Neural progenitor cell (in vitro differentiated cells): ENCODE measurements around the gene CALU. TPM values are rescaled to one million over a fixed set of nuclear protein-coding genes. Genes with fewer than 3 reads are reported as not detected.

Experiments used
- DNase-seq: peaks from one replicate; pipeline ENCODE4 v3.0.0-alpha.2; 2016; ENCODE audit warnings: low spot score
- H2AFZ ChIP-seq: fragments of 200-600 bp; sonication (generic); replicated peaks from 2 replicates; pipeline ENCODE4 v1.6.1; 2016; ENCODE audit warnings: antibody characterized with exemption
- H3F3A ChIP-seq: fragments of 200-600 bp; sonication (generic); 2 replicates; pipeline ENCODE4 v1.6.1; 2016; ENCODE audit warnings: antibody characterized with exemption, low read depth
- H3K27ac ChIP-seq: fragments of 200-600 bp; sonication (generic); 2 replicates; pipeline ENCODE4 v1.5.1; 2016; ENCODE audit warnings: mild to moderate bottlenecking
- H3K27me3 ChIP-seq: fragments of 200-600 bp; sonication (generic); 2 replicates; pipeline ENCODE4 v1.6.1; 2016; ENCODE audit warnings: mild to moderate bottlenecking, moderate library complexity
- H3K36me3 ChIP-seq: fragments of 200-600 bp; sonication (generic); 2 replicates; pipeline ENCODE4 v1.5.1; 2016
- H3K4me1 ChIP-seq: fragments of 200-600 bp; sonication (generic); 2 replicates; pipeline ENCODE4 v1.6.1; 2016; ENCODE audit warnings: mixed run types
- H3K4me2 ChIP-seq: fragments of 200-600 bp; sonication (generic); 2 replicates; pipeline ENCODE4 v1.6.1; 2016
- H3K4me3 ChIP-seq: fragments of 200-600 bp; sonication (generic); 2 replicates; pipeline ENCODE4 v1.5.1; 2016
- H3K79me2 ChIP-seq: fragments of 200-600 bp; sonication (generic); 2 replicates; pipeline ENCODE4 v1.6.1; 2016; ENCODE audit warnings: low read depth
- H3K9ac ChIP-seq: fragments of 200-600 bp; sonication (generic); 2 replicates; pipeline ENCODE4 v1.6.1; 2016
- H3K9me3 ChIP-seq: fragments of 200-600 bp; sonication (generic); 2 replicates; pipeline ENCODE4 v1.5.1; 2016; ENCODE audit warnings: low read depth
- H4K20me1 ChIP-seq: fragments of 200-600 bp; sonication (generic); 2 replicates; pipeline ENCODE4 v1.6.1; 2016; ENCODE audit warnings: low read depth
- H3K27ac Mint-ChIP-seq: 3 replicates; pipeline ENCODE4 v1.8.0; 2021; ENCODE audit warnings: mixed read lengths
- H3K27me3 Mint-ChIP-seq: 2 replicates; pipeline ENCODE4 v1.8.0; 2022; ENCODE audit warnings: low read depth, mild to moderate bottlenecking, inconsistent platforms, moderate library complexity, mixed read lengths; ENCODE audit not compliant: insufficient read depth
- H3K36me3 Mint-ChIP-seq: 3 replicates; pipeline ENCODE4 v1.8.0; 2021; ENCODE audit warnings: mixed read lengths
- H3K4me1 Mint-ChIP-seq: 3 replicates; pipeline ENCODE4 v1.8.0; 2021; ENCODE audit warnings: mixed read lengths
- H3K4me3 Mint-ChIP-seq: 3 replicates; pipeline ENCODE4 v1.8.0; 2021; ENCODE audit warnings: mild to moderate bottlenecking, moderate library complexity, mixed read lengths
- H3K9me3 Mint-ChIP-seq: 3 replicates; pipeline ENCODE4 v1.8.0; 2020; ENCODE audit warnings: mixed read lengths
- EZH2 ChIP-seq: fragments of 200-600 bp; sonication (generic); IDR thresholded peaks from 2 replicates; pipeline ENCODE4 v1.6.1; 2017; ENCODE audit warnings: antibody characterized with exemption, mild to moderate bottlenecking, moderate library complexity
- EZH2phosphoT487 ChIP-seq: fragments of 200-600 bp; sonication (generic); IDR thresholded peaks from 2 replicates; pipeline ENCODE4 v1.6.1; 2017; ENCODE audit warnings: antibody characterized with exemption
- total RNA-seq: library from RNA; depleted of rRNA; stranded (reverse); fragments of >200 nt; gene quantifications from 2 replicates; pipeline ENCODE4 v1.2.3, GENCODE V29; 2015; ENCODE audit warnings: low replicate concordance
- TF ChIP-seq, protein P1 (sequence below): fragments of 200-600 bp; sonication (generic); IDR thresholded peaks from 2 replicates; pipeline ENCODE4 v1.5.1; 2017; ENCODE audit warnings: antibody characterized with exemption, mild to moderate bottlenecking

The CALU gene
- total RNA-seq, 1 donor from 2014 or later = 234 TPM

DNA sequence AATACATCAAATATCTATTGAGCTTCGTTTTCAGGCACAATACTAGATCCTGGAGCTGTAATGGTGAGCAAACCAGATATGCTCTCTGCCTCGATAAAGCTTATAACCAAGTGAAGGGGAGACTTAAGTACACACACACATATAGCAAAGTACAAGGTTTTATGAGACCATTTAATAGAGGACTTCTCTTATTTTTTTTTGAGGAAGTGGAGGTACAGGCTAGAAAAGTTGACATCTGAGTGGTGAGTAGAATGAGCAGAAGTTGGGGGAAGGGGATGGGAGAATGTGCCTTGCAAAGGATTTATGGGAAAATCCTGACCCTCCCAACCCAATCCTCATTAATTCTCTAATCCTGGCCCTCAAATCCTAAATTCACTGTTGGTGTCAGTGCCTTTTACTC is 60.3 kb downstream of the CALU start:
- Histone ChIP-seq H3K36me3 (peaks cover 22% of the 10 kb centered on the region), H3K4me3 (no peak overlapping the region), H3K9ac (no peak overlapping the region), H3K9me3 (no peaks in the 10 kb centered on the region), H3K79me2 (no peaks in the 10 kb centered on the region), H3K27me3 (no peaks in the 10 kb centered on the region), H3K4me2 (no peak overlapping the region), H3K4me1 (peaks cover 25% of the 10 kb centered on the region), H3K27ac (no peak overlapping the region), H4K20me1 (peaks cover 11% of the 10 kb centered on the region), H2AFZ (no peak overlapping the region), H3F3A (peaks cover 31% of the 10 kb centered on the region)
- Mint-ChIP-seq H3K4me1 (peaks cover 2% of the 10 kb centered on the region), H3K27me3 (no peaks in the 10 kb centered on the region), H3K9me3 (no peaks in the 10 kb centered on the region), H3K27ac (no peak overlapping the region), H3K4me3 (no peak overlapping the region), H3K36me3 (peaks cover 31% of the 10 kb centered on the region)
- TF ChIP-seq, protein P1, sequence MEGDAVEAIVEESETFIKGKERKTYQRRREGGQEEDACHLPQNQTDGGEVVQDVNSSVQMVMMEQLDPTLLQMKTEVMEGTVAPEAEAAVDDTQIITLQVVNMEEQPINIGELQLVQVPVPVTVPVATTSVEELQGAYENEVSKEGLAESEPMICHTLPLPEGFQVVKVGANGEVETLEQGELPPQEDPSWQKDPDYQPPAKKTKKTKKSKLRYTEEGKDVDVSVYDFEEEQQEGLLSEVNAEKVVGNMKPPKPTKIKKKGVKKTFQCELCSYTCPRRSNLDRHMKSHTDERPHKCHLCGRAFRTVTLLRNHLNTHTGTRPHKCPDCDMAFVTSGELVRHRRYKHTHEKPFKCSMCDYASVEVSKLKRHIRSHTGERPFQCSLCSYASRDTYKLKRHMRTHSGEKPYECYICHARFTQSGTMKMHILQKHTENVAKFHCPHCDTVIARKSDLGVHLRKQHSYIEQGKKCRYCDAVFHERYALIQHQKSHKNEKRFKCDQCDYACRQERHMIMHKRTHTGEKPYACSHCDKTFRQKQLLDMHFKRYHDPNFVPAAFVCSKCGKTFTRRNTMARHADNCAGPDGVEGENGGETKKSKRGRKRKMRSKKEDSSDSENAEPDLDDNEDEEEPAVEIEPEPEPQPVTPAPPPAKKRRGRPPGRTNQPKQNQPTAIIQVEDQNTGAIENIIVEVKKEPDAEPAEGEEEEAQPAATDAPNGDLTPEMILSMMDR = no peak
- TF ChIP-seq EZH2 (no peak), EZH2phosphoT487 (no peak)
- no peak for DNase-seq

DNA sequence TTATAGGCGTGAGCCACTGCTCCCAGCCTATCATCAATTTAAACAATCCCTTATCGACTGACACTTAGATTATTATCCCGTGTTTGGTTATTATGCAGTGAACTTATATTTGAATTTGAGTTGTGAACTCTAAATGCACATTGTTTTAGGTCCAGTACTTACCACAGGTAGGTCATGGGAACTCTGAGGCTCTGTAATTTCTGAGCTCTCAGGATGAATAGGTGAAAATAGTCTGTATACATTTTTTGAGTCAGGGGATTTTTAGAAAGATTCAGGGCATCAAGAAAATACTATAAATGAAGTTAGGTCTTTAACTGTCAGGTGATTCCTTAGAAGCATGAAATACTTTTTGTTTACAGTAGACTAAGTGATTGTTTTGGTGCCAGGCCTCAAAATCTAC is 61.4 kb downstream of the CALU start:
- H3K79me2 ChIP-seq = no peaks in the 10 kb centered on the region
- Mint-ChIP-seq H3K27me3 (peaks cover 2% of the 10 kb centered on the region), H3K9me3 (no peaks in the 10 kb centered on the region), H3K36me3 (peaks cover 29% of the 10 kb centered on the region), H3K27ac (no peak overlapping the region), H3K4me1 (no peaks in the 10 kb centered on the region), H3K4me3 (no peak overlapping the region)
- no peak overlapping the region for H3K27ac ChIP-seq
- peaks cover 20% of the 10 kb centered on the region for H3F3A ChIP-seq
- H3K27me3 ChIP-seq = no peaks in the 10 kb centered on the region
- no peaks in the 10 kb centered on the region for H3K9me3 ChIP-seq
- TF ChIP-seq, protein P1 = no peak
- TF ChIP-seq EZH2 = no peak
- TF ChIP-seq EZH2phosphoT487 = no peak
- no peak overlapping the region for H3K9ac ChIP-seq
- H3K36me3 ChIP-seq = peaks cover 17% of the 10 kb centered on the region
- H4K20me1 ChIP-seq = peaks cover 11% of the 10 kb centered on the region
- peaks cover 17% of the 10 kb centered on the region for H3K4me1 ChIP-seq
- DNase-seq = no peak
- H2AFZ ChIP-seq = no peak overlapping the region
- no peak overlapping the region for H3K4me3 ChIP-seq
- no peak overlapping the region for H3K4me2 ChIP-seq

DNA sequence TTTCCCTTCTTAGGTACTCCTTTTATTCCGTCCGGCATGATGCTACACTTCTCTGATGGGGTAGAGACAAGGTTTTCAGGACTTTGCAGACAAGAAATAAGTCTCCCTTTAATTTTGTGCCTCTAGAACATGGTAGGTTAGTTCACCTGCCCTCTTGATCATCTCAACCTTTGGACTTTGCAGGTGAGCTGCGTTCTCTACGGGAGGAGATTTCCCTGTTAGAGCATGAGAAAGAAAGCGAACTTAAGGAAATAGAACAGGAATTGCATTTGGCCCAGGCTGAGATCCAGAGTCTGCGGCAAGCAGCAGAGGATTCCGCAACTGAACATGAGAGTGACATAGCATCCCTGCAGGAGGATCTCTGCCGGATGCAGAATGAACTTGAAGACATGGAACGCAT is 61.8 kb downstream of the CALU start:
- H3K9me3 ChIP-seq = no peaks in the 10 kb centered on the region
- H3K4me1 Mint-ChIP-seq = no peaks in the 10 kb centered on the region
- peaks cover 13% of the 10 kb centered on the region for H3K4me1 ChIP-seq
- H3K9me3 Mint-ChIP-seq = no peaks in the 10 kb centered on the region
- H2AFZ ChIP-seq = no peak overlapping the region
- peaks cover 27% of the 10 kb centered on the region for H3K36me3 Mint-ChIP-seq
- H4K20me1 ChIP-seq = peaks cover 11% of the 10 kb centered on the region
- no peak overlapping the region for H3K4me3 ChIP-seq
- TF ChIP-seq, protein P1 = no peak
- no peak for TF ChIP-seq EZH2
- TF ChIP-seq EZH2phosphoT487 = no peak
- no peak for DNase-seq
- H3K4me2 ChIP-seq = no peak overlapping the region
- peaks cover 2% of the 10 kb centered on the region for H3K27me3 Mint-ChIP-seq
- H3K79me2 ChIP-seq = no peaks in the 10 kb centered on the region
- H3K4me3 Mint-ChIP-seq = no peak overlapping the region
- peaks cover 14% of the 10 kb centered on the region for H3K36me3 ChIP-seq
- H3F3A ChIP-seq = peaks cover 16% of the 10 kb centered on the region
- H3K27me3 ChIP-seq = no peaks in the 10 kb centered on the region
- no peak overlapping the region for H3K27ac ChIP-seq
- no peak overlapping the region for H3K9ac ChIP-seq
- H3K27ac Mint-ChIP-seq = no peak overlapping the region
